GM18868 (cell line): Measurements from ENCODE around the gene ZNF335.
"Not testable (repeated sequence)": the region's sequence is repeated elsewhere in the genome, so short reads cannot be mapped to it uniquely, and the experiment has no call there.

Experiments used
- ATAC-seq: cut with Tn5 transposase; IDR thresholded peaks from one replicate; pipeline ENCODE4 v1.9.1; 2021; ENCODE audit warnings: mild to moderate bottlenecking, moderate library complexity; ENCODE audit not compliant: unreplicated experiment

The ZNF335 gene

DNA sequence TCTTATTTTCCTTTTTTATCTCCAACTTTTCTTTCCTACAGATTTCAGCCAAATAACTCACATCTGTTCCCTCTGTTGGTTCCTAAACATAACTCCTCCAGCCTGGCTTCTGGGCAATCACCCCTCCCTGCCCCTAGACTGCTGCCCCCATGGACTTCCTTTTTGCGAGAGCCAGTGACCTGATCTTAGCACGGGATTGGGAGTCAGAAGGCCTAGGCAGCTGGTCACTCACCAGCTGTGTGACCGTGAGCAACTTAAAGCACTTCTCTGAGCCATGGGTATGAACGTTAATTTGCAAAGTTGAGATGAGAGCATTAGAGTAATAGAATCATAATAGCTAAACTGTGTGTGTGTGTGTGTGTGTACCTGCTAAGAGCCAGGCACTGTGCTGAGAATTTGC is 32.2 kb upstream of the ZNF335 start:
- no peak for ATAC-seq

DNA sequence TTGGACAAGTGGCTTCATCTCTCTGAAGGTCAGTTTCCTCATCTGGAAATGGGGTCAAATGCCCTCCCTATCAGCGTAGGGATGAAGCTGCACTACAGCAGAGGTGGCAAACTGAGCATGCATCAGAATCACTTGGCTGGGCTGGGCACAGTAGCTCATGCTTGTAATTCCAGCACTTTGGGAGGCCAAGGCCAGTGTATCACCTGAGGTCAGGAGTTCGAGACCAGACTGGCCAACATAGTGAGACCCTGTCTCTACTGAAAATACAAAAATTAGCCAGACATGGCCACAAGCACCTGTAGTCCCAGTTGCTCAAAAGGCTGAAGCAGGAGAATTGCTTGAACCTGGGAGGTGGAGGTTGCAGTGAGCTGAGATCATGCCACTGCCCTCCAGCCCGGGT is 30.0 kb upstream of the ZNF335 start:
- ATAC-seq, result no peak

DNA sequence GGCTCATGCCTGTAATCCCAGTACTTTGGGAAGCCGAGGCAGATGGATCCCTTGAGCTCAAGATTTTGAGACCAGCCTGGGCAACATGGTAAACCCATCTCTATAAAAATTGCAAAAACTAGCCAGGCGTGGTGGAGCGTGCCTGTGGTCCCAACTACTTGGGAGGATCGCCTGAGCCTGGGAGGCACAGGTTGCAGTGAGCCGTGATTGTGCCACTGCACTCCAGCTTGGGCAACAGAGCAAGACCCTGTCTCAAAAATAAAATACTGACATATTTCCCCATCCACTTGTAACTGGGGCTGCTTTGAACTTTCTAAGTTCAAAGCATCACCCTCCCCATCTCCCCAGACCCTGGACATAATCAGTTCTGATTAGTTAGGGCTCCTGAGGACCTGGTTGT is 29.5 kb upstream of the ZNF335 start:
- no peak for ATAC-seq

DNA sequence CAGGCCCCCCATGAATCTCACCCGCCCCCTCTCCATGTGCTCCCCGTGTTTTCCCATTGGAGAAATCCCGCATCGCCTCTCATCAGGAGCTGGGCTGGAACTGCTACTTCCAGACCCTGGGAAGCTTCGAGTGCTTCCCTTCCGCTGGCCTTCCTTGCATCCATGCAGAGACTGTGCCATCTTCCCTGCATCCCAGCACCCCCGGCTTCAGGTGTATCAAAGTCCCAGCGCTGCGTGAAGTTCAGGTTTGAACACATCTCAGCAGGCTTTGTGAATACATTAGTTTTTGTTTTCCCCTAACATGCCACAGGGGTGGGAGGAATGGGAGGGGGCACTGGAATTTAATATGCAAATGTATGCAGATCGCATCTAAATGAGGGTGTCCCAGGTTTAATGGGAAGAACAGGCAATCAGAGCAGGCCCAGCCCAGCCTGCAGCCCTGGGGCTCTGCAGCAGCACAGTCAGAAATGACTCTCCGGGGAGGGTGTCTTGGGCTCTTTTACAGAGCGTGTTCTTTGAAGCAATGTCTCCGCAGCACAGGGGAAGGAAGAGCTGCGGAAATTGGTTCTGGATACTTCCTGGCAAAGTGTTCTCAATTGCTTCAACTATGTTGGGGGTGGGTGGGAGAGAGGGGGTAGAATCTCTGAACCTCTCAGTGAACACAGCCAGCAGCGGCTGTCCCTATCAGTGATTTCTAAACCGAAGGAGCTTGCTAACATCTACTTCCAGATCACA is 28.4 kb upstream of the ZNF335 start:
- ATAC-seq, result no peak

DNA sequence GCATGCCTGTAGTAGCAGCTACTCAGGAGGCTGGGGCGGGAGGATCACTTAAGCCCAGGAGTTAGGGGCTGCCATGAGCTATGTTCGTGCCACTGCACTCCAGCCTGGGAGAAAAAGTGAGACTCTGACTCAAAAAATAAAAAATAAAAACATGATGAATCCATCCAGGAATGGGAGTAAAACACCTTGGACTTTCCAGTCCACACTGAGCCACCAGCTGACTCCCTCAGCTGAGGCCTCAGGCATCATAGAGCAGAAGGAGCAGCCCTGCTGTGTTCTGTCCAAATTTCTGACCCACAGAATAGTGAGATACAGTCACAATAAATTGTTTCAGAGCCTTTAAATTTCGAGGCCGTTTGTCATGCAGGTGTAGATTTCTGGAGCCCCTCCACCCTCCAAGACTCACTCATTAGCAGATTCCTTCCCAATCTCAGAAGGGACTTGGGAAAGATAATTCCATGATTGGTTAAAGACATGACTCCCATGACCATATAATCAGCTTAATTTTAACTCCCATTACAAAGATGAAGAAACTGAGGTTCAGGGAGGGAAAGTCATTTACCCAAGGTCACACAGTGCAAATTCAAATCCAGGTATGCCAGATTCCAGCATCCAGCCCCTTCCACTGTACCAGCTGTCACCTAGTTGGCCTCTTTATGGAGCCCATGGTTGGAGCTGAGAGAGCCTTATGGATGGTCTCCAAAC is 27.7 kb upstream of the ZNF335 start:
- no peak for ATAC-seq

DNA sequence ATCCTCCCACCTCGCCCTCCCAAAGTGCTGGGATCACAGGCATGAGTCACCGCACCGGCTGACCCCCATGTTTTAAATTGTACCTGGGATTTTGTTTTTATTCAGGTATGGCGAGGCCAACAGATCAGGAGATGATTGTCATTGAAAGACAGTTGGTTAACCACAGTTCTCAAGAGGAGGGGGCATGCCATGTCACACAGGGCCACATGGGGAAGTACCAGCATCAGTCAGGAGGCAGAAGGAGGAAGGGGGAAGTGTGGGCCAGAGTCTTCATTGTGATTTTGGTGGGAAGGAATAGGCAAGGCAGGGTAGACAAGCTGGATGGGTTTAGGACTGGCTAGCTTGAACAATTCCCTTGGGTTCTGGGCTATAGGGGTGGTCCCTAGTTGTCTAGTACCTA is 26.8 kb upstream of the ZNF335 start:
- ATAC-seq, result no peak

DNA sequence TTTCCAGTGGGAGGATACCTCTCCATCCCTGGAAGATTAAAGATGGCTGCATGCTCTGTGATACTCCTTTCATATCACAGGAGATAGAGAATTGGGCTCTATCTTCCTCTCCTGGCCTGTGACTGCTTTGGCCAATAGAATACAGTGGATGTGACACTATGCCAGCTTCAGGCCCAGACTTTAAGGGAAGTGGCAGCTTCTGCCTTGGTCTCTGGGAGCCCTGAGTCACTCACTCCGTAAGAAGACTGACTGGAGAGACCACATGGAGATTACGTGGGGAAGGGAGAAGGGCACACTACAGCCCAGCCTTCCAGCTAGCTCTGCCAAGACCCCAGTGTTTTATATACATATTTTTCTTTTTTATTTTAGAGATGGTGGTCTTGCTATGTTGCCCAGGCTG is 26.3 kb upstream of the ZNF335 start:
- no peak for ATAC-seq

DNA sequence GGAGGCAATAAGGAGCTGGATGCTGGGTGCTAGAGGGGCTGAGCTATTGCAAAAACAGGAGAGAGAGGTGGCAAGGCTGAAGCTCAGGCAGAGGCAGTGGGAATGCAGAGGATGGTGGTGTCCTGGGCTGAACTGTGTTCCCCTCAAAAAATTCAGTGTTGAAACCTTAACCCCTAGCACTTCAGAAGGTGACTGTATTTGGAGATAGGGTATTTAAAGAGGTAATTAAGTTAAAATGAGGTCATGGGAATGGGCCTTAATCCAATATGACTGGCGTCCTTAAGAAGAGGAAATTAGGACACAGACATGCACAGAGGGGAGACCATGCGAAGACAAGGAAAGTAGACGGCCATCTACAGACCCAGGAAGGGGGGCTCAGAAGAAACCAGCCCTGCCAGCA is 25.2 kb upstream of the ZNF335 start:
- no peak for ATAC-seq

DNA sequence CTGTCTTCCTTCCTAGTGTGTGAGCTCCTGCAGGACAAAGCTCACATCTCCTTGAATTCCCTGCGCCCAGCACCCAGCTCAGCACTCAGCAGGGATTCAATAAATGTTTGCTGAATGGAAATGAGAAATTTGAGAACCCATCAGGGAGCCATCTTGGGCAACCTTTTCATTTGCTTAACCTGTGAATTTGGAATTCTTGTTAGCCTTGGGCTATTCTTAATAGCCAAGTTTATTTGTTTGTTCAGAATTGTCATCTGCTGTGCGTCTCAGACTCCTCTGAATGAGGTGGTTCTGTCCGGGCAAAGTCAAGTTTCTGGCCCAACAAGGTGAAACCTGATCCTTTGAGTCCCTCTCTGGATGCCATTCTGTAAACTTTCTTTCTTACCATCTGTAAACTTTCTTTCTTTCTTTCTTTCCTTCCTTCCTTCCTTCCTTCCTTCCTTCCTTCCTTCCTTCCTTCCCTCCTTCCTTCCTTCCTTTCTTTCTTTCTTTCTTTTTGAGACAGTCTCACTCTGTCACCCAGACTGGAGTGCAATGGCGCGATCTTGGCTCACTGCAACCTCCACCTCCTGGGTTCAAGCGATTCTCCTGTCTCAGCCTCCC is 23.6 kb upstream of the ZNF335 start:
- not testable (repeated sequence) for ATAC-seq

DNA sequence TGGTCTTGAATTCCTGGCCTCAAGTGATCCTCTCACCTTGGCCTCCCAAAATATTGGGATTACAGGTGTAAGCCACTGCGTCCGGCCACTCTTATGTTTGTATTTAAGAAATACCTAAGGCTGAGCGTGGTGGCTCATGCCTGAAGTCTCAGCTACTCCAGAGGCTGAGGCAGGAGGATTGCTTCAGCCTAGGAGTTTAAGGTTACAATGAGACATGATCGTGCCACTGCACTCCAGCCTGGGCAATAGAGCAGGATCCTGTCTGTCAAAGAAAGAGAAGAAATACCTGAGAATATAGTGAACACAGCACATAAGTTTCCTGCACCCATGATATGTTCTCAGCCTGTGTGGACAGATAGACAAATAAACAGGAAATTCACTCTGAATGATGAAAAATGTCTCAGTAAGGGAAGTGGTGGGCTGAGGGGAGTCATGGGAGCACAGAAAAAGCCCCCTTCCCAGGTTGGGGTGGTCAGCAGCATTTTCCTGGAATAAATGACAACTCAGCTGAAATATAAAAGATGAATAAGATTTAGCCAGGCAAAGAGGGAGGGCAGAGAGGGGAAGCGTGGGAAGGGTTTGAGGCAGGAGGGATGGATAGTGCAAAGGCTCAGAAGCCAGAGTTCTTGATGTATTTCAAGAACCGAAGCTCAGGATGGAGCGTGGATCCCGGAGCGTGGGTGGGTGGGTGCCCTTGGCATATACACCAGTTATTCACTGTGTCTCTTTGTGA is 22.9 kb upstream of the ZNF335 start:
- ATAC-seq, result no peak

DNA sequence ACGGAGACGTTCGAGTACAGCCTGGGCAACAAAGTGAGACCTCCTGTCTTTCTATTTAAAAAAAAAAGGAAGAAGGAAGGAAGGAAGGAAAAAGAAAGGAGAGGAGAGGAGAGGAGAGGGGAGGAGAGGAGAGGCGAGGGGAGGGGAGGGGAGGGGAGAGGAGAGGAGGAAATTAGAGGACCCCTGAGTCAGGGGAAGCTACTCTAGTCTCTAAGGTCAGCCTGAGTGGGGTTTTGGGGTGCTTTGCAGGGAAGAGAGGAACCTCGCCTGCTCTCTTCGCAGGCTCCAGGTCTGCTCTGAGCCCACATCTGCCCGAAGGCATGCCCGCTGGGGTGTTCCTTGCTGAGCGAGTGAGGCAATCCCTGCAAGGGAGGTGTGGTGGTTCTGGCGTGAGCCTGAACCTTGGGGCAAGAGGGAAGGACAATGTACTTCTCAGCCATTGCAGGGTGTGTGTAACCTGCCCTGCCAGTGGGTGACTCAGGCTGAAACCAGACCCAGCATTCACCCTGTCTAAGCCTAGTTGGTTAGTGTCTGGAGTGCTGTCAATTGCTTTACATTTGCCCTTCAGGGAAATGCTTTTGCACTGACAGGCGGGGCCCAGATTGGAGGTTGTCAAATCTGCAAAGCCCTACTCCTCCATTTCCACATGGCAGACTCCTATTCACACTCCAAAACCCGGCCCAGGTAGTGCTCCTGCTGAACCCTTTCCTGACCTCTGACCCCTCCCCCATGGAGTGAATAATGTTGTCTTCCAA is 21.4 kb upstream of the ZNF335 start:
- ATAC-seq, result peak; percentile 41

DNA sequence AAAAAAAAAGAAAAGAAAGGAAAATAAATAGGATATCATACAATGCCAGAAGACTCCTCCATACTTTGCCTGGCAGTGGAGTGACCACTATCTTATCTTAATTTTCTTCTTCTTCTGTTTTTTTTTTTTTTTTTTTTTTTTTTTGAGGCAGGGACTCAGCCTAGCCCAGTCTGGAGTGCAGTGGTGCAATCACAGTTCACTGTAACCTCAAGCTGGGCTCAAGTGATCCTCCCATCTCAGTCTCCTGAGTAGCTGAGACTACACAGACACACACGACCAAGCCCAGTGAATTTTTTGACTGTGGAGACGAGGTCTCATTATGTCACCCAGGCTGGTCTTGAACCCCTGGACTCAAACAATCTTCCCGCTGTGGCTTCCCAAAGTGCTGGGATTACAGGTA is 19.6 kb upstream of the ZNF335 start:
- no peak for ATAC-seq

DNA sequence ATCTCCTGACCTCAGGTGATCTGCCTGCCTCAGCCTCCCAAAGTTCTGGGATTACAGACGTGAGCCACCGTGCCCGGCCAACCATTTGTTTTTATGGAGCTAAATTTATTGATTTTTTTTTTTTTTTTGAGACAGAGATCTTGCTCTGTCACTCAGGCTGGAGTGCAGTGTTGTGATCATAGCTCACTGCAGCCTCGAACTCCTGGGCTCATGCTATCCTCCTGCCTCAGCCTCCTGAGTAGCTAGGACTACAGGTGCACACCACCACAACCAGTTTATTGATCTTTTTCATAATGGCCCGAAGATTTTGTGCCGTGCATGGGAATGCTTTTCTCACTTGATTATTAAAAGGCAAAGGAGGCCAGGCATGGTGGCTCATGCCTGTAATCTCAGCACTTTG is 16.8 kb upstream of the ZNF335 start:
- not testable (repeated sequence) for ATAC-seq

DNA sequence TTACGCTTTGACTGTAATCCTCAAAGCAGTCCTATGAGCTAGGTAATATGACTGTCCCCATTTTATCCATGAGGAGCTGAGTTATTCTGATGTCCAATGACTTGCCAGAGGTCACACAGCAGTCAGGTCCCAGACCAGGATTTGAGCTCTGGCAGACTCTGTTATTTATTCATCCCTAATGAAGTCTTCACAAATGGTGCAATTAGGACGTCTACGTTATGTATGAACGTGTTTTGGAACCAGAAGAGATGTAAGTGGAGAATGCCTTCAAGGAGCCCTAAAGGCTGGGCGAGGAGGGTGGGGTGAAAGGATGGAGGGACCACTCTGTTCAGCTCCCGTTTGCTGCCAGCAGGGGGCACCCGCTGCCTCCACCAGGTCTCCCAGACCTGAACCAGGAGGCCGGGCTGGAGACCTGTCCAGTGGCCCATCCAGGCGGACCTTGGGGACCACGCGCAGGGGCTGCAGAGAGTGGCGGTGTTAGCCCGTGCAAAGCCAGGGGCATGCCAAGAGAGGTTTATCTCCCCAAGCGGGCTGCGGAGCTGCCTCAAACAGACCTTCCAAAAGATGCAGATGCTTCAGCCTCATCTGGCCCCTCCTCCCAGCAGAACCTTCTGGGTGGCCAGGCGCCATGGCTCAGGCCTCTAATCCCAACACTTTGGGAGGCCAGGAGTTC is 15.2 kb upstream of the ZNF335 start:
- ATAC-seq, result no peak

DNA sequence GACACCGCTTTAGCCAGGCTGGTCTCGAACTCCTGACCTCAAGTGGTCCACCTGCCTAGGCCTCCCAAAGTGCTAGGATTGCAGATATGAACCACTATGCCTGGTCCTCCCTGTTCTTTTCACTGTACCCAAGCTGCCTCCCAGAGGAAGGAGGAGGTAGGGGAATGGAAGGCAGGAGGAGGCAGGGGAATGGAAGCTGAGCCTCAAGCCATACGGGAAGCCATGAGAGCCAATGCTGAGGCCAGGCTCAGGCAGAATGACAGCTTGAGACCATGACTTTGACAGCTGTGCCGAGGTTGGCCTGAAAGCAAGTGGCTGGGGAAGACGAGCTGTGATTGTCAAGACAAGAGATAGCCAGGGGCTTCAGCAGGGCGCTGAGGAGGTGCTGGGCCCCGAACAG is 13.6 kb upstream of the ZNF335 start:
- ATAC-seq, result no peak

DNA sequence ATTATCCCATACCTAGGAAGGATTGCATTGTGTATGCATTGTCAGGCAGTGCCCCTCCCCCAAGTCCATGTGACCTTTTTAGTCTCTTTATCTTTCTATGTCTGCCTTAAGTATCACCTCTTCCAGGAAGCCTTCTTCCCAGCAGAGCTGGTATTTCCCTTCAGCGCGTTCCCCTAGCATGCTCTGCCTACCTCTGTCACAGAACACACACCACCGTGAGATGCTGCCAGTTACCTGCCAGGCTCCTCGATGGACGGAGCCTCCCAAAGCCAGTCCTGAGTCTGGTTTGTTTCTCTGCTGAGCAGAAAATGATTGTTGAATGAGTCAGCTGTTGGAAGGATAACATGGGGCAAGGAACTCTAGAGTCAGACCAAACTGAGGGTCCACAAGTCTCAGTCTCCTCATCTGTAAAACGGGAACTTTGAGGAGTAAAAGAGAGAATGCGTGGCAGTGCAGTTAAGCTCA is 11.3 kb upstream of the ZNF335 start:
- ATAC-seq, result no peak

DNA sequence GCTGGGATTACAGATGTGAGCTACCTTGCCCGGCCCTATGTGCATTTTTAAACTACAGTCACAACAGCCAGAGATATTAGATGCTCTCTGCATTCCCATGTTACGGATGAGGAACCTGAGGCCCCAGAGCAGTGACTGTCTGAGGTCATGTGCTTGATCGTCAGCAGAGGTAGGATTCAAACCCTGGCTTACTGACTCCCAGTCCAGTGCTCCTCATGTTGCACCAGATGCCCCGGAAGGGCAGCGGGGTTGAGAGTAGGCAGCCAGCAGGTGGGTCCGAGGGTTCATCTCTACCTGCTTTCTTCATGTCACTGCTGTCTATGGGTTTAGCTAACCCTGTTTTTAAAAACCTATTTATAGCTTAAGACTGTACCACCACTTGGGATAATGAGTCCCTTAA is 9.3 kb upstream of the ZNF335 start:
- no peak for ATAC-seq

DNA sequence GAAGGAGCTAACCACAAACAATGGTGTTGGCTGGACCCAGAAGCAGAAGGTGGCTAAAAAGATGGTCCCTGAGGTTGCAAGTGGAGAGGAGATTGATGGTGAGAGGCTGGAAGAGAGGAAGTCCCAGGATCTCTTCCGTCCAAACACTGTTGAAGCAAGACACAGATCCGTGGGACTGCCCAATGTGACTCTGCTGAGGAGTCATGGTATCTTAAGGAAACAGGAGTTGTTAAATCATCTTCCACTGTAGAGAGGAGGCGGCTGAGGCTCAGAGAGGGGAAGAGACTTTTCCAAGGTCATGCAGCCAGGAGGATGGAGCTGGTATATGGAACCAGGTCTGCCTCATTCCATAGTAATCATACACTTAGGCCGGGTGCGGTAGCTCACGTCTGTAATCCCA is 4.1 kb upstream of the ZNF335 start:
- ATAC-seq, result no peak

DNA sequence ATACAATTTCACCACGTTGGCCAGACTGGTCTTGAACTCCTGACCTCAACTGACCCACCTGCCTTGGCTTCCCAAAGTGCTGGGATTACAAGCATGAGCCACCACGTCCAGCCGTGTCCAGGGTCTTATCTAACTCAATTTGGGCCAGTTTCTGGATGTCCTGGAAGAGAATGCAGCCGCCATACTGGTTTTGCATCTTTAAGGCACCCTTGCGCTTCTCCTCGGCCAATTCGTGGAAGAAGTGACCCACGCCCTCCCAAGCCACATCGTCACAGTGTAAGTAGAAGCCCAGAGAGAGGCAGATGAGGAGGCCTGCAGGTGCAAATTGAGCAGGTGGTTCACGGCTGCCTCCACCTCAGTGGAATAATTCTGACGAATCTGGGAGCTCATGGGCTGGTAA is 3.7 kb upstream of the ZNF335 start:
- ATAC-seq, result no peak

DNA sequence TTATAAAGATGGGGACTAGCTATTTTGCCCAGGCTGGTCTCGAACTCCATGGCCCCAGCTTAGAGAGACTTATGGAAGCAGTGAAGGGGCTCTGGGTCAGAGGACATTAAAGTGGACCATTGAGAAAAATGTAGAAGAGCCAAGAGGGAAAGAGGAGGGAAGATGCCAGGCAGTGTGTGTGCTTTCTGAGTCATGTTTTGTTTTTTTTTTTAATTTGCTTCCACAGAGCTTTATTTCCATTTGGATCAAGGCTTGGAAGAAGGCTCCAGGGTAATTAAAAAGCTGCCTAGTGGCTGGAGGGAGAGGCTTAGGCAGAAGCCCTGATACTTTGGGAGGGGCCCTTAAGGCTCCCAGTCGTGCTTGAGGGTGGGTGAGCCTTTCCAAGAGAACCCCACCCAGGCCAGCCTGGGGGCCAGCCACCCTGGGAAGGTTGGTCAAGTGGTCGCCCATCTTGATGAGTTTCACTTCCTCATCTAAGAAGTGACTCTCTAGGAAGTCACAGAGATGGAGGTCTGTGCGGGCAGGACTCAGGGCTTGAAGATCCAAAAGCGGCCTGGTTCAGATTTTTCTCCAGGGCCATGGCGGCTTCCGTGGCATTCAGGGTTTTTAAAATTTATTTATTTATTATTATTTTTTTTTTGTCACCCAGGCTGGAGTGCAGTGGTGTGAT is 3.0 kb upstream of the ZNF335 start:
- ATAC-seq, result no peak
